GM21447 (cell line): ENCODE data around the gene HOXA5.

Source experiments
- ATAC-seq: cut with Tn5 transposase; IDR thresholded peaks from one replicate; pipeline ENCODE4 v1.9.1; 2021; ENCODE audit not compliant: unreplicated experiment

HOXA5 gene

GRCh38 chr7:27109466-27110185 lies 33.9 kb downstream of the HOXA5 start:
- no peak for ATAC-seq

- no peak for ATAC-seq
These were observed 34.9 kb downstream of the HOXA5 start for GRCh38 chr7:27108390-27109127.

GRCh38 chr7:27107391-27108381 lies 35.8 kb downstream of the HOXA5 start:
- no peak for ATAC-seq

- ATAC-seq: no peak
These were observed 36.6 kb downstream of the HOXA5 start for GRCh38 chr7:27106901-27107240.

GRCh38 chr7:27106181-27106900 lies 37.1 kb downstream of the HOXA5 start:
- no peak for ATAC-seq

GRCh38 chr7:27105301-27106031 lies 38.0 kb downstream of the HOXA5 start:
- no peak for ATAC-seq

- no peak for ATAC-seq
These were observed 39.0 kb downstream of the HOXA5 start for GRCh38 chr7:27104341-27105058.

GRCh38 chr7:27103489-27104226 lies 39.8 kb downstream of the HOXA5 start:
- no peak for ATAC-seq

- ATAC-seq: no peak
These were observed 40.7 kb downstream of the HOXA5 start, which contains the start of gene HOXA2 for GRCh38 chr7:27102581-27103442. Gene HOXA2, minus strand, starts transcription at chr7:27102683. Its CDS starts 183 bp downstream, at chr7:27102500.

GRCh38 chr7:27101957-27102580 lies 41.4 kb downstream of the HOXA5 start:
- no peak for ATAC-seq

GRCh38 chr7:27101171-27101956 lies 42.1 kb downstream of the HOXA5 start:
- ATAC-seq: no peak

- no peak for ATAC-seq
These were observed 42.7 kb downstream of the HOXA5 start for GRCh38 chr7:27100694-27101170.

- no peak for ATAC-seq
These were observed 43.8 kb downstream of the HOXA5 start for GRCh38 chr7:27099453-27100370.

GRCh38 chr7:27098578-27099451 lies 44.7 kb downstream of the HOXA5 start:
- no peak for ATAC-seq
